BE2C (cell line): ENCODE results near the gene FGB.

ENCODE experiments used
- DNase-seq: peaks from one replicate; pipeline ENCODE4 v3.0.0-alpha.2; 2020
- H3K27me3 ChIP-seq: fragments of 250-450 bp; sonication (Bioruptor Pico); 2 replicates; pipeline ENCODE4 v1.5.1; 2020; ENCODE audit warnings: mild to moderate bottlenecking
- H3K36me3 ChIP-seq: fragments of 250-450 bp; sonication (Bioruptor Pico); 2 replicates; pipeline ENCODE4 v1.5.1; 2020; ENCODE audit warnings: mild to moderate bottlenecking
- H3K4me1 ChIP-seq: fragments of 250-450 bp; sonication (Bioruptor Pico); 2 replicates; pipeline ENCODE4 v1.5.1; 2020
- H3K4me3 ChIP-seq: 2 replicates; pipeline ENCODE4 v1.5.1; 2011; ENCODE audit warnings: low read depth, low read length
- H3K9me3 ChIP-seq: fragments of 250-450 bp; sonication (Bioruptor Pico); 2 replicates; pipeline ENCODE4 v1.5.1; 2020
- CTCF ChIP-seq: IDR thresholded peaks from 2 replicates; pipeline ENCODE4 v1.5.1; 2012; ENCODE audit warnings: mild to moderate bottlenecking, low read depth, low read length

The FGB gene

GRCh38 chr4:154527308-154527707 is 35.5 kb upstream of the FGB start:
- peaks cover 24% of the 10 kb centered on the region for H3K27me3 ChIP-seq
- no peaks in the 10 kb centered on the region for H3K9me3 ChIP-seq
- no peaks in the 10 kb centered on the region for H3K4me1 ChIP-seq
- DNase-seq: no peak
- no peak for TF ChIP-seq CTCF
- no peaks in the 10 kb centered on the region for H3K36me3 ChIP-seq
- H3K4me3 ChIP-seq: no peak overlapping the region

- no peak for TF ChIP-seq CTCF
- DNase-seq: no peak
- no peaks in the 10 kb centered on the region for H3K36me3 ChIP-seq
- peaks cover 16% of the 10 kb centered on the region for H3K27me3 ChIP-seq
- H3K4me1 ChIP-seq: no peaks in the 10 kb centered on the region
- H3K4me3 ChIP-seq: no peak overlapping the region
- H3K9me3 ChIP-seq: no peaks in the 10 kb centered on the region
Observed at GRCh38 chr4:154528869-154529268, 33.9 kb upstream of the FGB start.

GRCh38 chr4:154529728-154530519 is 32.9 kb upstream of the FGB start:
- no peak for DNase-seq
- Histone ChIP-seq H3K4me3 (no peak overlapping the region), H3K27me3 (peaks cover 16% of the 10 kb centered on the region), H3K9me3 (no peaks in the 10 kb centered on the region), H3K4me1 (no peaks in the 10 kb centered on the region), H3K36me3 (no peaks in the 10 kb centered on the region)
- TF ChIP-seq CTCF: no peak

GRCh38 chr4:154534296-154534695 is 28.5 kb upstream of the FGB start:
- no peak overlapping the region for H3K4me3 ChIP-seq
- H3K36me3 ChIP-seq: peaks cover 15% of the 10 kb centered on the region
- no peaks in the 10 kb centered on the region for H3K27me3 ChIP-seq
- no peak for TF ChIP-seq CTCF
- no peak for DNase-seq
- H3K9me3 ChIP-seq: no peaks in the 10 kb centered on the region
- H3K4me1 ChIP-seq: no peaks in the 10 kb centered on the region

- no peak for TF ChIP-seq CTCF
- peaks cover 76% of the 10 kb centered on the region for H3K36me3 ChIP-seq
Observed at GRCh38 chr4:154542271-154542879, 20.4 kb upstream of the FGB start.

GRCh38 chr4:154545689-154546088 is 17.1 kb upstream of the FGB start:
- no peaks in the 10 kb centered on the region for H3K4me1 ChIP-seq
- no peak overlapping the region for H3K4me3 ChIP-seq
- H3K9me3 ChIP-seq: no peaks in the 10 kb centered on the region
- no peak for DNase-seq
- no peaks in the 10 kb centered on the region for H3K27me3 ChIP-seq
- TF ChIP-seq CTCF: peak; percentile 34
- H3K36me3 ChIP-seq: peaks cover 59% of the 10 kb centered on the region

More at GRCh38 chr4:154542271-154542879, 20.4 kb upstream of the FGB start:
- Histone ChIP-seq H3K4me3 (no peak overlapping the region), H3K27me3 (no peaks in the 10 kb centered on the region), H3K9me3 (no peaks in the 10 kb centered on the region), H3K4me1 (no peaks in the 10 kb centered on the region)
- DNase-seq: no peak
